SK-N-SH (cell line): ENCODE results near the gene CCDC15. TPM values are rescaled to one million over a fixed set of nuclear protein-coding genes. Genes with fewer than 3 reads are reported as not detected.

Source experiments
- CTCF ChIA-PET: fragments of 300-600, 350-600 bp; formaldehyde crosslinking; extraction: SDS; loops from one replicate; lab custom pipeline; 2021; lab: Yijun Ruan, JAX
- POLR2A ChIA-PET: fragments of 350-600 bp; sonication (Branson Sonifier 250); formaldehyde crosslinking; extraction: SDS; loops from one replicate; lab custom pipeline; 2020; ENCODE audit warnings: antibody characterized with exemption, inconsistent platforms; lab: Yijun Ruan, JAX
- DNase-seq: peaks from one replicate; pipeline ENCODE4 v3.0.0; 2012
- H2AFZ ChIP-seq: fragments of 200-600 bp; sonication (generic); 2 replicates; pipeline ENCODE4 v1.8.1; 2016; ENCODE audit warnings: antibody characterized with exemption, mild to moderate bottlenecking, low read depth
- H3F3A ChIP-seq: fragments of 200-600 bp; sonication (generic); replicated peaks from 2 replicates; pipeline ENCODE3; 2016; ENCODE audit warnings: antibody characterized with exemption, mild to moderate bottlenecking; ENCODE audit not compliant: insufficient read depth
- H3K27ac ChIP-seq, 2 experiments: fragments of 200-500 bp in 1 of 2; fragments of 200-600 bp in 1 of 2; sonication (Bioruptor generic) in 1 of 2; sonication (generic), shearing (Covaris generic) in 1 of 2; 2 replicates each; pipeline versions ENCODE4 v1.5.1 to v1.6.1; 2014 to 2016; ENCODE audit warnings: low read depth in 2 of 2, inconsistent platforms in 1 of 2, low read length in 1 of 2, mild to moderate bottlenecking in 1 of 2, mixed read lengths in 1 of 2
- H3K27me3 ChIP-seq: fragments of 200-600 bp; sonication (generic), shearing (Covaris generic); 2 replicates; pipeline ENCODE4 v1.6.1; 2016; ENCODE audit warnings: mixed run types; ENCODE audit not compliant: insufficient read depth
- H3K36me3 ChIP-seq, 2 experiments: fragments of 200-500 bp in 1 of 2; fragments of 200-600 bp in 1 of 2; sonication (Bioruptor generic) in 1 of 2; sonication (generic) in 1 of 2; replicated peaks in 1 of 2; 2 replicates each; pipeline versions ENCODE3 to v1.5.1; 2014 to 2016; ENCODE audit warnings: low read length in 1 of 2, mild to moderate bottlenecking in 1 of 2; ENCODE audit not compliant: insufficient read depth in 2 of 2, control insufficient read depth in 1 of 2
- H3K4me1 ChIP-seq, 2 experiments: fragments of 200-500 bp in 1 of 2; fragments of 200-600 bp in 1 of 2; sonication (Bioruptor generic) in 1 of 2; sonication (generic), shearing (Covaris generic) in 1 of 2; 2 replicates each; pipeline versions ENCODE4 v1.5.1 to v1.6.1; 2014 to 2016; ENCODE audit warnings: low read depth in 1 of 2, low read length in 1 of 2, mixed run types in 1 of 2; ENCODE audit not compliant: insufficient read depth in 2 of 2, control insufficient read depth in 1 of 2
- H3K4me2 ChIP-seq: fragments of 200-600 bp; sonication (generic), shearing (Covaris generic); 2 replicates; pipeline ENCODE4 v1.6.1; 2017; ENCODE audit warnings: mixed run types
- H3K4me3 ChIP-seq, 2 experiments: fragments of 200-500 bp in 1 of 2; fragments of 200-600 bp in 1 of 2; sonication (Bioruptor generic) in 1 of 2; sonication (generic), shearing (Covaris generic) in 1 of 2; 2 replicates each; pipeline versions ENCODE4 v1.5.1 to v1.8.1; 2014 to 2016; ENCODE audit warnings: low read depth in 2 of 2, inconsistent platforms in 1 of 2, low read length in 1 of 2, mild to moderate bottlenecking in 1 of 2, mixed read lengths in 1 of 2, moderate library complexity in 1 of 2
- H3K79me2 ChIP-seq: fragments of 200-600 bp; sonication (generic); 2 replicates; pipeline ENCODE4 v1.8.1; 2017; ENCODE audit warnings: mild to moderate bottlenecking; ENCODE audit not compliant: insufficient read depth
- H3K9ac ChIP-seq: fragments of 200-600 bp; sonication (generic); 2 replicates; pipeline ENCODE4 v1.6.1; 2017; ENCODE audit warnings: mixed run types
- H3K9me2 ChIP-seq: fragments of 200-600 bp; sonication (generic); 2 replicates; pipeline ENCODE4 v1.6.1; 2017; ENCODE audit warnings: mixed run types
- H3K9me3 ChIP-seq: fragments of 200-600 bp; sonication (generic); 2 replicates; pipeline ENCODE4 v1.6.1; 2017; ENCODE audit warnings: mixed run types, mild to moderate bottlenecking, moderate library complexity
- H4K20me1 ChIP-seq: fragments of 200-600 bp; sonication (generic); 2 replicates; pipeline ENCODE4 v1.6.1; 2017; ENCODE audit warnings: mild to moderate bottlenecking, mixed run types; ENCODE audit not compliant: insufficient read depth
- ELF1 ChIP-seq: IDR thresholded peaks from 2 replicates; pipeline ENCODE4 v1.4.0; 2012
- FOXJ3 ChIP-seq: sonication (generic); formaldehyde crosslinking; IDR thresholded peaks from 2 replicates; pipeline ENCODE4 v1.5.1; 2020; ENCODE audit warnings: mild to moderate bottlenecking, missing genetic modification reagents
- FOXM1 ChIP-seq: IDR thresholded peaks from 2 replicates; pipeline ENCODE4 v1.4.0; 2012; ENCODE audit warnings: low read depth, mild to moderate bottlenecking
- IRF3 ChIP-seq: fragments of 150-350 bp; IDR thresholded peaks from 2 replicates; pipeline ENCODE4 v1.6.1; 2016; ENCODE audit warnings: mild to moderate bottlenecking, low read depth, low read length
- JUND ChIP-seq: IDR thresholded peaks from 2 replicates; pipeline ENCODE4 v1.4.0; 2012
- MAX ChIP-seq: IDR thresholded peaks from 2 replicates; pipeline ENCODE4 v1.4.0; 2012; ENCODE audit warnings: low read depth
- MEF2A ChIP-seq: IDR thresholded peaks from 2 replicates; pipeline ENCODE4 v1.4.0; 2012; ENCODE audit warnings: low read depth, borderline replicate concordance
- MXI1 ChIP-seq: IDR thresholded peaks from 2 replicates; pipeline ENCODE4 v1.6.1; 2012; ENCODE audit warnings: mild to moderate bottlenecking, low read depth, low read length, improper control_type of control experiment
- NFIC ChIP-seq: IDR thresholded peaks from 2 replicates; pipeline ENCODE4 v1.4.0; 2012; ENCODE audit warnings: borderline replicate concordance
- NRF1 ChIP-seq: IDR thresholded peaks from 2 replicates; pipeline ENCODE4 v1.6.1; 2012; ENCODE audit warnings: low read depth, mild to moderate bottlenecking, low read length
- POLR2AphosphoS5 ChIP-seq: IDR thresholded peaks from 2 replicates; pipeline ENCODE4 v1.6.1; 2012; ENCODE audit warnings: low read depth, low read length
- RCOR1 ChIP-seq: fragments of 150-350 bp; IDR thresholded peaks from 2 replicates; pipeline ENCODE4 v1.6.1; 2017; ENCODE audit warnings: antibody characterized with exemption, low read length
- RXRA ChIP-seq: IDR thresholded peaks from 2 replicates; pipeline ENCODE4 v1.4.0; 2012; ENCODE audit warnings: low read depth, mild to moderate bottlenecking, borderline replicate concordance
- SIN3A ChIP-seq: IDR thresholded peaks from 2 replicates; pipeline ENCODE4 v1.6.1; 2012; ENCODE audit warnings: low read depth, mild to moderate bottlenecking, low read length, moderate library complexity, borderline replicate concordance
- TAF1 ChIP-seq: IDR thresholded peaks from 2 replicates; pipeline ENCODE4 v1.6.1; 2012; ENCODE audit warnings: low read depth, mild to moderate bottlenecking, low read length, moderate library complexity, borderline replicate concordance
- USF2 ChIP-seq: fragments of 150-350 bp; IDR thresholded peaks from 2 replicates; pipeline ENCODE4 v1.6.1; 2017; ENCODE audit warnings: antibody characterized with exemption, low read length, low read depth, borderline replicate concordance
- WGBS: methylation state at CpG from one replicate; pipeline ENCODE4 v1.1.6; 2017; ENCODE audit warnings: low lambda C conversion rate; 5-methylcytosine and 5-hydroxymethylcytosine counted together
- polyA plus RNA-seq, 3 experiments: library from polyadenylated mRNA; depleted of rRNA; stranded (reverse); fragments of >200 nt; gene quantifications; 2 replicates each; pipeline ENCODE4 v1.2.3, GENCODE V29; 2012

CCDC15 gene
- polyA plus RNA-seq, 1 of the 3 experiments (the other 2 are of a cell fraction), result 0.69 TPM

- peak overlapping the region; percentile 84 to 86 for H3K4me3 ChIP-seq
- POLR2A ChIA-PET, result interaction anchor here (1.0 to 2.3 kb wide), 3 partner anchors 75 to 154 kb away, joined by 3 to 15 read pairs (median 4); partner anchors contain the start of gene MSANTD2
These were observed 571 bp downstream of the CCDC15 start for GRCh38 chr11:124954590-124954955.

GRCh38 chr11:124955035-124955434 lies 1.0 kb downstream of the CCDC15 start:
- Histone ChIP-seq H3K27ac (no peak overlapping the region), H3K9ac (no peak overlapping the region), H3K4me1 (peaks cover 6 to 7% of the 10 kb centered on the region in 2 experiments; a peak in 3 of 4 replicates), H3K27me3 (no peaks in the 10 kb centered on the region), H4K20me1 (no peaks in the 10 kb centered on the region), H3K9me2 (no peaks in the 10 kb centered on the region), H3K4me3 (peak overlapping the region; percentile 84 to 86; a peak in 2 of 4 replicates), H3K36me3 (no peaks in the 10 kb centered on the region), H3K9me3 (no peaks in the 10 kb centered on the region), H2AFZ (peak overlapping the region; percentile 99; the same call in 1 of the 2 replicates), H3F3A (no peaks in the 10 kb centered on the region), H3K4me2 (peak overlapping the region; percentile 82), H3K79me2 (peaks cover 5% of the 10 kb centered on the region; the same call in 1 of the 2 replicates)
- no peak for TF ChIP-seq RCOR1
- TF ChIP-seq RXRA, result no peak
- TF ChIP-seq MEF2A, result no peak
- TF ChIP-seq IRF3, result no peak
- no peak for TF ChIP-seq TAF1
- TF ChIP-seq FOXJ3 (CRISPR knock-in tag), result no peak
- no peak for TF ChIP-seq NRF1
- no peak for TF ChIP-seq MAX
- no peak for TF ChIP-seq ELF1
- TF ChIP-seq USF2, result no peak
- no peak for TF ChIP-seq NFIC
- TF ChIP-seq SIN3A, result no peak
- no peak for TF ChIP-seq FOXM1
- TF ChIP-seq MXI1, result no peak
- no peak for TF ChIP-seq POLR2AphosphoS5
- CTCF ChIA-PET, result interaction anchor here (1.2 to 2.7 kb wide), 3 partner anchors 20 to 88 kb away, joined by 4 to 16 read pairs (median 4); partner anchors contain the start of gene HEPACAM
- POLR2A ChIA-PET, result interaction anchor here (2.3 kb wide), 1 partner anchor 79 kb away, joined by 15 read pairs; no protein-coding TSS in a partner anchor
- DNase-seq, result no peak

More at GRCh38 chr11:124954590-124954955, 571 bp downstream of the CCDC15 start:
- WGBS, result 11% methylated on average over 6 of the region's 6 CpGs
- H3K9ac ChIP-seq, result peak overlapping the region; percentile 80
- peaks cover 5% of the 10 kb centered on the region; the same call in 1 of the 2 replicates for H3K79me2 ChIP-seq
- no peak for DNase-seq
- no peak for TF ChIP-seq JUND
- no peak; the same call in 1 of the 2 replicates for TF ChIP-seq MXI1
- H3K27me3 ChIP-seq, result no peaks in the 10 kb centered on the region
- H3K4me2 ChIP-seq, result peak overlapping the region; percentile 82
- no peaks in the 10 kb centered on the region for H3K9me3 ChIP-seq
- H3K27ac ChIP-seq, result peak overlapping the region; percentile 42 to 65
- H2AFZ ChIP-seq, result peak overlapping the region; percentile 99
- CTCF ChIA-PET, result interaction anchor here (0.6 to 2.7 kb wide), 4 partner anchors 11 to 450 kb away, joined by 3 to 16 read pairs (median 4); partner anchors contain the start of gene HEPACAM
- no peaks in the 10 kb centered on the region for H3K36me3 ChIP-seq
- H3F3A ChIP-seq, result no peaks in the 10 kb centered on the region
- H3K4me1 ChIP-seq, result peaks cover 6 to 7% of the 10 kb centered on the region in 2 experiments; a peak in 3 of 4 replicates
- H4K20me1 ChIP-seq, result no peaks in the 10 kb centered on the region
- no peaks in the 10 kb centered on the region for H3K9me2 ChIP-seq
